IMR-90 (cell line): Measurements from ENCODE around the gene RALGAPA2. TPM values are rescaled to one million over a fixed set of nuclear protein-coding genes. Genes with fewer than 3 reads are reported as not detected.

Experiments
- ATAC-seq: fragments of 200-7000 bp; cut with Tn5 transposase; 2 replicates; pipeline ENCODE4 v1.9.1; 2020; ENCODE audit warnings: low read depth, mild to moderate bottlenecking, moderate library complexity
- BruUV-seq: library from RNA; stranded (reverse); fragments of 400-500 nt; replicated peaks from 2 replicates; lab custom pipeline; 2021; lab: Mats Ljungman, UMichigan
- CTCF ChIA-PET: fragments of 300-600 bp; formaldehyde crosslinking; extraction: SDS; loops from one replicate; lab custom pipeline; 2021; ENCODE audit warnings: antibody characterized with exemption; lab: Yijun Ruan, JAX
- POLR2A ChIA-PET: fragments of 300-600 bp; sonication (Branson Sonifier 250); formaldehyde crosslinking; loops from one replicate; lab custom pipeline; 2022; ENCODE audit warnings: antibody characterized with exemption; ENCODE audit not compliant: unreplicated experiment; lab: Charles Lee
- DNase-seq: peaks from one replicate; pipeline ENCODE4 v3.0.0; 2013
- H2AFZ ChIP-seq: replicated peaks from 2 replicates; pipeline ENCODE3; 2013; ENCODE audit warnings: low read length, mild to moderate bottlenecking; ENCODE audit not compliant: poor library complexity
- H2AK5ac ChIP-seq: 2 replicates; pipeline ENCODE4 v1.6.1; 2013; ENCODE audit warnings: low read depth, low read length, inconsistent platforms
- H2AK9ac ChIP-seq: replicated peaks from 2 replicates; pipeline ENCODE3; 2013; ENCODE audit warnings: mild to moderate bottlenecking, low read depth, low read length, moderate library complexity; ENCODE audit not compliant: poor library complexity
- H2BK120ac ChIP-seq: 2 replicates; pipeline ENCODE4 v1.6.1; 2013; ENCODE audit warnings: low read depth, low read length, inconsistent platforms
- H2BK15ac ChIP-seq: 3 replicates; pipeline ENCODE4 v1.6.1; 2013; ENCODE audit warnings: low read depth, low read length, inconsistent platforms
- H2BK20ac ChIP-seq: 2 replicates; pipeline ENCODE4 v1.6.1; 2013; ENCODE audit warnings: low read depth, mild to moderate bottlenecking, inconsistent platforms, low read length, moderate library complexity
- H2BK5ac ChIP-seq: 2 replicates; pipeline ENCODE4 v1.6.1; 2013; ENCODE audit warnings: mild to moderate bottlenecking, low read depth, low read length, inconsistent platforms; ENCODE audit not compliant: poor library complexity, severe bottlenecking
- H3K14ac ChIP-seq: replicated peaks from 2 replicates; pipeline ENCODE4 v1.6.1; 2013; ENCODE audit warnings: low read depth, low read length, inconsistent platforms
- H3K18ac ChIP-seq: 2 replicates; pipeline ENCODE4 v1.6.1; 2013; ENCODE audit warnings: low read depth, low read length, control low read depth
- H3K23ac ChIP-seq: 2 replicates; pipeline ENCODE4 v1.6.1; 2013; ENCODE audit warnings: low read depth, low read length, inconsistent platforms
- H3K27ac ChIP-seq: 2 replicates; pipeline ENCODE4 v1.5.1; 2013; ENCODE audit warnings: mild to moderate bottlenecking, control low read depth, low read length; ENCODE audit not compliant: insufficient read depth
- H3K27me3 ChIP-seq: 2 replicates; pipeline ENCODE4 v1.6.1; 2013; ENCODE audit warnings: low read length; ENCODE audit not compliant: control insufficient read depth, insufficient read depth
- H3K36me3 ChIP-seq: 2 replicates; pipeline ENCODE4 v1.6.1; 2013; ENCODE audit warnings: low read length, mixed read lengths; ENCODE audit not compliant: control insufficient read depth, insufficient read depth
- H3K4ac ChIP-seq: 2 replicates; pipeline ENCODE4 v1.6.1; 2013; ENCODE audit warnings: low read depth, low read length, inconsistent platforms
- H3K4me1 ChIP-seq: 2 replicates; pipeline ENCODE4 v1.6.1; 2013; ENCODE audit warnings: low read length, mixed read lengths; ENCODE audit not compliant: control insufficient read depth, insufficient read depth
- H3K4me2 ChIP-seq: 2 replicates; pipeline ENCODE4 v1.6.1; 2013; ENCODE audit warnings: low read depth, mild to moderate bottlenecking, control low read depth, low read length, moderate library complexity
- H3K4me3 ChIP-seq: 2 replicates; pipeline ENCODE4 v1.5.1; 2013; ENCODE audit warnings: low read depth, mild to moderate bottlenecking, control low read depth, low read length, moderate library complexity; ENCODE audit not compliant: insufficient read depth
- H3K56ac ChIP-seq: 2 replicates; pipeline ENCODE4 v1.6.1; 2013; ENCODE audit warnings: low read length, inconsistent platforms; ENCODE audit not compliant: insufficient read depth; ENCODE audit errors: extremely low read depth
- H3K79me1 ChIP-seq, 2 experiments: 2 replicates each; pipeline ENCODE4 v1.6.1; 2013; ENCODE audit warnings: low read length in 2 of 2, inconsistent platforms in 1 of 2, low read depth in 1 of 2
- H3K9ac ChIP-seq: 2 replicates; pipeline ENCODE4 v1.6.1; 2013; ENCODE audit warnings: low read depth, low read length, control low read depth
- H3K9me1 ChIP-seq: 2 replicates; pipeline ENCODE4 v1.6.1; 2013; ENCODE audit warnings: low read length, inconsistent platforms; ENCODE audit not compliant: insufficient read depth
- H3K9me3 ChIP-seq: 2 replicates; pipeline ENCODE4 v1.6.1; 2013; ENCODE audit warnings: low read length; ENCODE audit not compliant: control insufficient read depth, insufficient read depth
- H4K20me1 ChIP-seq: 2 replicates; pipeline ENCODE4 v1.6.1; 2013; ENCODE audit warnings: low read length, inconsistent platforms; ENCODE audit not compliant: insufficient read depth
- H4K5ac ChIP-seq: 2 replicates; pipeline ENCODE4 v1.6.1; 2013; ENCODE audit warnings: mild to moderate bottlenecking, low read depth, low read length, control low read depth
- H4K8ac ChIP-seq, 2 experiments: 2 replicates each; pipeline ENCODE4 v1.6.1; 2013; ENCODE audit warnings: low read depth in 2 of 2, low read length in 2 of 2, control low read depth in 1 of 2, inconsistent platforms in 1 of 2
- H4K91ac ChIP-seq: 2 replicates; pipeline ENCODE4 v1.6.1; 2013; ENCODE audit warnings: low read depth, low read length, inconsistent platforms; ENCODE audit not compliant: insufficient read depth
- CHD1 ChIP-seq: IDR thresholded peaks from 2 replicates; pipeline ENCODE4 v1.6.1; 2012; ENCODE audit warnings: low read depth, low read length, improper control_type of control experiment
- RAD21 ChIP-seq: IDR thresholded peaks from 2 replicates; pipeline ENCODE4 v1.6.1; 2012; ENCODE audit warnings: low read length, improper control_type of control experiment
- SMC3 ChIP-seq: fragments of 150-350 bp; IDR thresholded peaks from 2 replicates; pipeline ENCODE4 v1.6.1; 2016; ENCODE audit warnings: low read depth, mild to moderate bottlenecking, antibody characterized with exemption, low read length, moderate library complexity
- WGBS, 2 experiments: methylation state at CpG; one replicate each; pipeline versions ENCODE4 v1.1.5 to v1.1.7; 2013; ENCODE audit warnings: missing lambda C conversion rate in 2 of 2; ENCODE audit not compliant: insufficient read length in 1 of 2; ENCODE audit errors: extremely low coverage in 2 of 2; 5-methylcytosine and 5-hydroxymethylcytosine counted together
- dilution Hi-C: fragments of 300-500 bp; cut with HindIII; formaldehyde crosslinking; loops from one replicate; pipeline ENCODE4 v1.14.3; 2018; ENCODE audit warnings: low sequenced_read_pairs; ENCODE audit not compliant: unreplicated experiment
- in situ Hi-C: fragments of 300-500 bp; cut with MboI; formaldehyde crosslinking; loops from 3 replicates; pipeline ENCODE4 v1.14.3; 2019; ENCODE audit warnings: low sequenced_read_pairs, inconsistent platforms, mixed read lengths
- intact Hi-C: fragments of 100-400 bp; cut with micrococcal nuclease; formaldehyde crosslinking; loops from 2 replicates; pipeline ENCODE4 v1.10.0; 2022
- polyA plus RNA-seq, 3 experiments: library from polyadenylated mRNA; depleted of rRNA; stranded (reverse); fragments of >200 nt; gene quantifications; 2 replicates each; pipeline ENCODE4 v1.2.3, GENCODE V29; 2012; ENCODE audit warnings: low replicate concordance in 1 of 3
- total RNA-seq: library from RNA; depleted of rRNA; stranded (reverse); fragments of >200 nt; gene quantifications from 2 replicates; pipeline ENCODE4 v1.2.3, GENCODE V29; 2012

The RALGAPA2 gene
- total and polyA plus RNA-seq, 2 of the 4 experiments (the other 2 are of a cell fraction) = 1.3 to 3.9 TPM

DNA sequence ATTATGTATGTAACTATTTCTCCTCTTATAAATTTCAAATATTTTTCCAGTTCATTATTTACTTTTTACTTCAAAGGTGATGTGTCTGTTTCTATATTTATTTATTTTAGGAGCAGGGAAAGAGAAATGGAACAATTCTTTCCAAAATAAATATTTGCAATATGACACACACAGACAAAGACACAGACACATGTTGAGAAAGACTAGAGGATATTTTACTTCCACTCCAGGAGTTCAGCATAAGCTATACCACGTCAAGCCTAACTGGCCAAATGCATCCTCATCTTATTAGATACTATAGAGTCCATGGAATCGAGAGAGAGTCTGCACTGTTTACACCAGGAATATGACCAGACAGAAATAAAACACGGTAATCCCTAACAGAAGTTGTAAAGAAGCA lies 13.3 kb downstream of the RALGAPA2 start:
- dilution Hi-C loops (no loop called here), in situ Hi-C loops (no loop called here), intact Hi-C loops (no loop called here)
- H2BK5ac ChIP-seq = no peak overlapping the region
- no peak overlapping the region for H3K4ac ChIP-seq
- H2AK9ac ChIP-seq = no peak overlapping the region
- TF ChIP-seq CHD1 (no peak), SMC3 (no peak), RAD21 (no peak)
- H3K4me3 ChIP-seq = no peak overlapping the region
- no peak overlapping the region for H2BK15ac ChIP-seq
- no peak overlapping the region for H2BK120ac ChIP-seq
- H3K18ac ChIP-seq = no peak overlapping the region
- no peak overlapping the region for H2AFZ ChIP-seq
- no peaks in the 10 kb centered on the region for H3K27me3 ChIP-seq
- H3K36me3 ChIP-seq = no peaks in the 10 kb centered on the region
- H3K56ac ChIP-seq = no peak overlapping the region
- ChIA-PET CTCF (no interaction called here), POLR2A (no interaction called here)
- no CpG with 5 or more reads among the region's 3 CpGs for WGBS, 2 experiments
- no peak overlapping the region for H3K23ac ChIP-seq
- no peak for ATAC-seq
- H4K91ac ChIP-seq = no peak overlapping the region
- H3K9ac ChIP-seq = no peak overlapping the region
- no peak overlapping the region for H2BK20ac ChIP-seq
- no TSS peak for BruUV-seq
- H4K20me1 ChIP-seq = no peaks in the 10 kb centered on the region
- no peak overlapping the region for H4K5ac ChIP-seq
- no peaks in the 10 kb centered on the region for H3K4me1 ChIP-seq
- H3K9me1 ChIP-seq = no peaks in the 10 kb centered on the region
- no peak overlapping the region for H4K8ac ChIP-seq
- H3K27ac ChIP-seq = no peak overlapping the region
- no peak overlapping the region for H2AK5ac ChIP-seq
- no peaks in the 10 kb centered on the region for H3K9me3 ChIP-seq
- no peaks in the 10 kb centered on the region; a peak in 1 of 4 replicates for H3K79me1 ChIP-seq
- H3K4me2 ChIP-seq = no peak overlapping the region
- no peak for DNase-seq
- no peak overlapping the region for H3K14ac ChIP-seq
